IMR-90 (cell line): ENCODE data around the gene CDKN1A. TPM values are rescaled to one million over a fixed set of nuclear protein-coding genes. Genes with fewer than 3 reads are reported as not detected.

Experiments
- ATAC-seq: fragments of 200-7000 bp; cut with Tn5 transposase; 2 replicates; pipeline ENCODE4 v1.9.1; 2020; ENCODE audit warnings: low read depth, mild to moderate bottlenecking, moderate library complexity
- BruUV-seq: library from RNA; stranded (reverse); fragments of 400-500 nt; replicated peaks from 2 replicates; lab custom pipeline; 2021; lab: Mats Ljungman, UMichigan
- CTCF ChIA-PET: fragments of 300-600 bp; formaldehyde crosslinking; extraction: SDS; loops from one replicate; lab custom pipeline; 2021; ENCODE audit warnings: antibody characterized with exemption; lab: Yijun Ruan, JAX
- POLR2A ChIA-PET: fragments of 300-600 bp; sonication (Branson Sonifier 250); formaldehyde crosslinking; loops from one replicate; lab custom pipeline; 2022; ENCODE audit warnings: antibody characterized with exemption; ENCODE audit not compliant: unreplicated experiment; lab: Charles Lee
- DNase-seq: peaks from one replicate; pipeline ENCODE4 v3.0.0; 2013
- H2AFZ ChIP-seq: replicated peaks from 2 replicates; pipeline ENCODE3; 2013; ENCODE audit warnings: low read length, mild to moderate bottlenecking; ENCODE audit not compliant: poor library complexity
- H2AK5ac ChIP-seq: 2 replicates; pipeline ENCODE4 v1.6.1; 2013; ENCODE audit warnings: low read depth, low read length, inconsistent platforms
- H2AK9ac ChIP-seq: replicated peaks from 2 replicates; pipeline ENCODE3; 2013; ENCODE audit warnings: mild to moderate bottlenecking, low read depth, low read length, moderate library complexity; ENCODE audit not compliant: poor library complexity
- H2BK120ac ChIP-seq: 2 replicates; pipeline ENCODE4 v1.6.1; 2013; ENCODE audit warnings: low read depth, low read length, inconsistent platforms
- H2BK15ac ChIP-seq: 3 replicates; pipeline ENCODE4 v1.6.1; 2013; ENCODE audit warnings: low read depth, low read length, inconsistent platforms
- H2BK20ac ChIP-seq: 2 replicates; pipeline ENCODE4 v1.6.1; 2013; ENCODE audit warnings: low read depth, mild to moderate bottlenecking, inconsistent platforms, low read length, moderate library complexity
- H2BK5ac ChIP-seq: 2 replicates; pipeline ENCODE4 v1.6.1; 2013; ENCODE audit warnings: mild to moderate bottlenecking, low read depth, low read length, inconsistent platforms; ENCODE audit not compliant: poor library complexity, severe bottlenecking
- H3K14ac ChIP-seq: replicated peaks from 2 replicates; pipeline ENCODE4 v1.6.1; 2013; ENCODE audit warnings: low read depth, low read length, inconsistent platforms
- H3K18ac ChIP-seq: 2 replicates; pipeline ENCODE4 v1.6.1; 2013; ENCODE audit warnings: low read depth, low read length, control low read depth
- H3K23ac ChIP-seq: 2 replicates; pipeline ENCODE4 v1.6.1; 2013; ENCODE audit warnings: low read depth, low read length, inconsistent platforms
- H3K27ac ChIP-seq: 2 replicates; pipeline ENCODE4 v1.5.1; 2013; ENCODE audit warnings: mild to moderate bottlenecking, control low read depth, low read length; ENCODE audit not compliant: insufficient read depth
- H3K27me3 ChIP-seq: 2 replicates; pipeline ENCODE4 v1.6.1; 2013; ENCODE audit warnings: low read length; ENCODE audit not compliant: control insufficient read depth, insufficient read depth
- H3K36me3 ChIP-seq: 2 replicates; pipeline ENCODE4 v1.6.1; 2013; ENCODE audit warnings: low read length, mixed read lengths; ENCODE audit not compliant: control insufficient read depth, insufficient read depth
- H3K4ac ChIP-seq: 2 replicates; pipeline ENCODE4 v1.6.1; 2013; ENCODE audit warnings: low read depth, low read length, inconsistent platforms
- H3K4me1 ChIP-seq: 2 replicates; pipeline ENCODE4 v1.6.1; 2013; ENCODE audit warnings: low read length, mixed read lengths; ENCODE audit not compliant: control insufficient read depth, insufficient read depth
- H3K4me2 ChIP-seq: 2 replicates; pipeline ENCODE4 v1.6.1; 2013; ENCODE audit warnings: low read depth, mild to moderate bottlenecking, control low read depth, low read length, moderate library complexity
- H3K4me3 ChIP-seq: 2 replicates; pipeline ENCODE4 v1.5.1; 2013; ENCODE audit warnings: low read depth, mild to moderate bottlenecking, control low read depth, low read length, moderate library complexity; ENCODE audit not compliant: insufficient read depth
- H3K56ac ChIP-seq: 2 replicates; pipeline ENCODE4 v1.6.1; 2013; ENCODE audit warnings: low read length, inconsistent platforms; ENCODE audit not compliant: insufficient read depth; ENCODE audit errors: extremely low read depth
- H3K79me1 ChIP-seq, 2 experiments: 2 replicates each; pipeline ENCODE4 v1.6.1; 2013; ENCODE audit warnings: low read length in 2 of 2, inconsistent platforms in 1 of 2, low read depth in 1 of 2
- H3K9ac ChIP-seq: 2 replicates; pipeline ENCODE4 v1.6.1; 2013; ENCODE audit warnings: low read depth, low read length, control low read depth
- H3K9me1 ChIP-seq: 2 replicates; pipeline ENCODE4 v1.6.1; 2013; ENCODE audit warnings: low read length, inconsistent platforms; ENCODE audit not compliant: insufficient read depth
- H3K9me3 ChIP-seq: 2 replicates; pipeline ENCODE4 v1.6.1; 2013; ENCODE audit warnings: low read length; ENCODE audit not compliant: control insufficient read depth, insufficient read depth
- H4K20me1 ChIP-seq: 2 replicates; pipeline ENCODE4 v1.6.1; 2013; ENCODE audit warnings: low read length, inconsistent platforms; ENCODE audit not compliant: insufficient read depth
- H4K5ac ChIP-seq: 2 replicates; pipeline ENCODE4 v1.6.1; 2013; ENCODE audit warnings: mild to moderate bottlenecking, low read depth, low read length, control low read depth
- H4K8ac ChIP-seq, 2 experiments: 2 replicates each; pipeline ENCODE4 v1.6.1; 2013; ENCODE audit warnings: low read depth in 2 of 2, low read length in 2 of 2, control low read depth in 1 of 2, inconsistent platforms in 1 of 2
- H4K91ac ChIP-seq: 2 replicates; pipeline ENCODE4 v1.6.1; 2013; ENCODE audit warnings: low read depth, low read length, inconsistent platforms; ENCODE audit not compliant: insufficient read depth
- BHLHE40 ChIP-seq: fragments of 150-350 bp; IDR thresholded peaks from 2 replicates; pipeline ENCODE4 v1.6.1; 2016; ENCODE audit warnings: mild to moderate bottlenecking, low read depth, low read length
- CEBPB ChIP-seq: IDR thresholded peaks from 2 replicates; pipeline ENCODE4 v1.6.1; 2012; ENCODE audit warnings: low read depth, low read length, improper control_type of control experiment
- CTCF ChIP-seq: conservative IDR thresholded peaks from 2 replicates; pipeline ENCODE4 v1.5.1; 2012; ENCODE audit warnings: mild to moderate bottlenecking, low read depth, low read length, improper control_type of control experiment
- MAFK ChIP-seq: IDR thresholded peaks from 2 replicates; pipeline ENCODE4 v1.6.1; 2012; ENCODE audit warnings: low read depth, low read length, improper control_type of control experiment
- MXI1 ChIP-seq: IDR thresholded peaks from 2 replicates; pipeline ENCODE4 v1.6.1; 2012; ENCODE audit warnings: low read depth, mild to moderate bottlenecking, low read length, moderate library complexity, borderline replicate concordance
- WGBS, 2 experiments: methylation state at CpG; one replicate each; pipeline versions ENCODE4 v1.1.5 to v1.1.7; 2013; ENCODE audit warnings: missing lambda C conversion rate in 2 of 2; ENCODE audit not compliant: insufficient read length in 1 of 2; ENCODE audit errors: extremely low coverage in 2 of 2; 5-methylcytosine and 5-hydroxymethylcytosine counted together
- dilution Hi-C: fragments of 300-500 bp; cut with HindIII; formaldehyde crosslinking; loops from one replicate; pipeline ENCODE4 v1.14.3; 2018; ENCODE audit warnings: low sequenced_read_pairs; ENCODE audit not compliant: unreplicated experiment
- in situ Hi-C: fragments of 300-500 bp; cut with MboI; formaldehyde crosslinking; loops from 3 replicates; pipeline ENCODE4 v1.14.3; 2019; ENCODE audit warnings: low sequenced_read_pairs, inconsistent platforms, mixed read lengths
- intact Hi-C: fragments of 100-400 bp; cut with micrococcal nuclease; formaldehyde crosslinking; loops from 2 replicates; pipeline ENCODE4 v1.10.0; 2022
- polyA plus RNA-seq, 3 experiments: library from polyadenylated mRNA; depleted of rRNA; stranded (reverse); fragments of >200 nt; gene quantifications; 2 replicates each; pipeline ENCODE4 v1.2.3, GENCODE V29; 2012; ENCODE audit warnings: low replicate concordance in 1 of 3
- total RNA-seq: library from RNA; depleted of rRNA; stranded (reverse); fragments of >200 nt; gene quantifications from 2 replicates; pipeline ENCODE4 v1.2.3, GENCODE V29; 2012

Gene CDKN1A
- total and polyA plus RNA-seq, 2 of the 4 experiments (the other 2 are of a cell fraction) = 155 to 576 TPM

- no peak overlapping the region for H4K91ac ChIP-seq
- CTCF ChIA-PET = interaction anchor here (0.6 kb wide), 1 partner anchor 273 kb away, joined by 4 read pairs; no protein-coding TSS in a partner anchor
- H2AFZ ChIP-seq = no peak overlapping the region
Observed at GRCh38 chr6:36706339-36706738, 27.8 kb downstream of the CDKN1A start.

More at GRCh38 chr6:36706339-36706738, 27.8 kb downstream of the CDKN1A start:
- no peak overlapping the region for H4K8ac ChIP-seq
- BruUV-seq = no TSS peak
- H3K14ac ChIP-seq = no peak overlapping the region
- dilution Hi-C loops (no loop called here), in situ Hi-C loops (no loop called here), intact Hi-C loops (no loop called here)
- H3K4me3 ChIP-seq = no peak overlapping the region
- no peak overlapping the region for H2BK20ac ChIP-seq
- H3K27ac ChIP-seq = no peak overlapping the region
- H3K9ac ChIP-seq = no peak overlapping the region
- H3K36me3 ChIP-seq = no peaks in the 10 kb centered on the region
- no peaks in the 10 kb centered on the region for H3K9me3 ChIP-seq
- no peak overlapping the region for H3K18ac ChIP-seq
- peaks cover 2% of the 10 kb centered on the region; the same call in 1 of the 2 replicates for H3K9me1 ChIP-seq
- H2BK15ac ChIP-seq = no peak overlapping the region
- no peak overlapping the region for H3K56ac ChIP-seq
- H4K5ac ChIP-seq = no peak overlapping the region
- H3K23ac ChIP-seq = no peak overlapping the region
- no peak for TF ChIP-seq MAFK
- no peak for TF ChIP-seq CTCF
- TF ChIP-seq MXI1 = no peak
- TF ChIP-seq CEBPB = peak; percentile 30; the same call in 1 of the 2 replicates
- no peak for TF ChIP-seq BHLHE40
- peaks cover 18% of the 10 kb centered on the region for H3K27me3 ChIP-seq
- no peak overlapping the region for H2AK9ac ChIP-seq
- WGBS, 2 experiments = no CpG with 5 or more reads among the region's 1 CpG
- no peaks in the 10 kb centered on the region for H3K79me1 ChIP-seq
- H2BK120ac ChIP-seq = no peak overlapping the region
- DNase-seq = no peak
- no peak overlapping the region for H2AK5ac ChIP-seq
- no peak overlapping the region for H3K4ac ChIP-seq
- no peaks in the 10 kb centered on the region for H3K4me1 ChIP-seq
- POLR2A ChIA-PET = no interaction called here
- H3K4me2 ChIP-seq = no peak overlapping the region
- no peak for ATAC-seq
- H4K20me1 ChIP-seq = no peaks in the 10 kb centered on the region
- no peak overlapping the region for H2BK5ac ChIP-seq
